Metanephros (tissue), 2 donors: ENCODE data around the gene SPAG7. TPM values are rescaled to one million over a fixed set of nuclear protein-coding genes. Genes with fewer than 3 reads are reported as not detected.

Experiments used
- small RNA-seq: library from RNA; depleted of rRNA; stranded (forward); fragments of <200 nt; gene quantifications from one replicate; pipeline ENCODE3, GENCODE V24; 2014; ENCODE audit warnings: low replicate concordance
- total RNA-seq: library from RNA; depleted of rRNA; stranded (reverse); fragments of >200 nt; gene quantifications from one replicate; pipeline ENCODE4 v1.2.3, GENCODE V29; 2014

The SPAG7 gene
- 76.4 TPM for total RNA-seq

GRCh38 chr17:4967539-4968485 lies at the start of gene SPAG7:
Gene SPAG7 (minus strand): TSS chr17:4967817. CDS start chr17:4967804, 13 bp downstream.

GRCh38 chr17:4997302-4998026 lies 29.8 kb upstream of the SPAG7 start, which contains the start of the genes INCA1 and KIF1C:
Gene INCA1 (minus strand): TSS chr17:4997522. CDS start chr17:4994437, 3,085 bp downstream.
Gene KIF1C (plus strand): TSS chr17:4997950. CDS start chr17:5000247, 2,297 bp downstream.

GRCh38 chr17:4986951-4987766 lies 19.5 kb upstream of the SPAG7 start, which contains the start of gene CAMTA2:
Gene CAMTA2 (minus strand): TSS chr17:4987675. CDS start chr17:4986222, 1,453 bp downstream.

GRCh38 chr17:4950746-4951204 lies 16.8 kb downstream of the SPAG7 start, which contains the start of gene ENO3:
Gene ENO3 (plus strand): TSS chr17:4951119. CDS start chr17:4951830, 711 bp downstream.

GRCh38 chr17:4948166-4948930 lies 19.3 kb downstream of the SPAG7 start, which contains the start of gene PFN1:
Gene PFN1 (minus strand): TSS chr17:4948530. CDS start chr17:4948394, 136 bp downstream.

GRCh38 chr17:4939796-4940554 lies 27.6 kb downstream of the SPAG7 start, which contains the start of the genes RNF167 and SLC25A11:
Gene RNF167 (plus strand): TSS chr17:4940268. CDS start chr17:4940910, 642 bp downstream.
Gene SLC25A11 (minus strand): TSS chr17:4940046. CDS start chr17:4939910, 136 bp downstream.

GRCh38 chr17:4931963-4932362 lies 35.7 kb downstream of the SPAG7 start, which contains the start of gene GP1BA:
Gene GP1BA (plus strand): TSS chr17:4932277. CDS start chr17:4932605, 328 bp downstream.

Small RNA genes within 50 kb of the gene (small RNA-seq; reads per million reads assigned to genes)
- gene MIR6864 (not detected), gene MIR6865 (not detected)

Other genes with a start within 250 kb of the SPAG7 start
- 19.4 TPM for gene MED11, start 236.4 kb downstream of the SPAG7 start, total RNA-seq
- gene ZMYND15, start 228.0 kb downstream of the SPAG7 start, total RNA-seq = 0.99 TPM
- 14.1 TPM for gene CXCL16, start 227.9 kb downstream of the SPAG7 start, total RNA-seq
- 0.53 TPM for gene TM4SF5, start 195.9 kb downstream of the SPAG7 start, total RNA-seq
- gene VMO1, start 181.5 kb downstream of the SPAG7 start, total RNA-seq = 1.9 TPM
- gene GLTPD2, start 178.9 kb downstream of the SPAG7 start, total RNA-seq = 5.0 TPM
- gene PSMB6, start 171.7 kb downstream of the SPAG7 start, total RNA-seq = 118 TPM
- 28.2 TPM for gene PLD2, start 160.7 kb downstream of the SPAG7 start, total RNA-seq
- gene MINK1, start 134.5 kb downstream of the SPAG7 start, total RNA-seq = 46.9 TPM
- 5.6 TPM for gene C17orf107, start 68.3 kb downstream of the SPAG7 start, total RNA-seq
- gene CHRNE, start 64.7 kb downstream of the SPAG7 start, total RNA-seq = 1.9 TPM
- 0.88 TPM for gene GP1BA, start 35.5 kb downstream of the SPAG7 start, total RNA-seq
- gene SLC25A11, start 27.8 kb downstream of the SPAG7 start, total RNA-seq = 70.5 TPM
- 33.1 TPM for gene RNF167, start 27.5 kb downstream of the SPAG7 start, total RNA-seq
- 419 TPM for gene PFN1, start 19.3 kb downstream of the SPAG7 start, total RNA-seq
- gene ENO3, start 16.7 kb downstream of the SPAG7 start, total RNA-seq = 699 TPM
- 15.8 TPM for gene CAMTA2, start 19.9 kb upstream of the SPAG7 start, total RNA-seq
- gene INCA1, start 29.7 kb upstream of the SPAG7 start, total RNA-seq = 0.58 TPM
- 44.0 TPM for gene KIF1C, start 30.1 kb upstream of the SPAG7 start, total RNA-seq
- 0.58 TPM for gene SLC52A1, start 67.6 kb upstream of the SPAG7 start, total RNA-seq
- 6.9 TPM for gene ZFP3, start 110.7 kb upstream of the SPAG7 start, total RNA-seq
- gene ZNF232, start 144.1 kb upstream of the SPAG7 start, total RNA-seq = 10.4 TPM
- 1.7 TPM for gene USP6, start 148.2 kb upstream of the SPAG7 start, total RNA-seq
- 17.3 TPM for gene ZNF594, start 224.1 kb upstream of the SPAG7 start, total RNA-seq